Fibroblast of mammary gland (primary cell): ENCODE results near the gene DAAM1.

Experiments
- DNase-seq: peaks from one replicate; pipeline ENCODE4 v3.0.0-alpha.2; 2010; ENCODE audit warnings: low read depth
- H3K4me3 ChIP-seq: 2 replicates; pipeline ENCODE4 v1.5.1; 2011; ENCODE audit warnings: low read depth, mild to moderate bottlenecking, low read length, moderate library complexity; ENCODE audit not compliant: control insufficient read depth
- CTCF ChIP-seq: conservative IDR thresholded peaks from 2 replicates; pipeline ENCODE4 v1.5.1; 2011; ENCODE audit warnings: low read depth, low read length, inconsistent platforms; ENCODE audit not compliant: control insufficient read depth, insufficient read depth

Gene DAAM1

GRCh38 chr14:59308086-59308485 is 119.6 kb downstream of the DAAM1 start:
- TF ChIP-seq CTCF, result no peak
- H3K4me3 ChIP-seq, result no peak overlapping the region

GRCh38 chr14:59308673-59309072 is 120.2 kb downstream of the DAAM1 start:
- DNase-seq, result no peak
- TF ChIP-seq CTCF, result no peak

More at GRCh38 chr14:59308086-59308485, 119.6 kb downstream of the DAAM1 start:
- DNase-seq, result no peak

GRCh38 chr14:59309291-59309900 is 120.9 kb downstream of the DAAM1 start:
- no peak for DNase-seq
- H3K4me3 ChIP-seq, result no peak overlapping the region
- TF ChIP-seq CTCF, result no peak

More at GRCh38 chr14:59308673-59309072, 120.2 kb downstream of the DAAM1 start:
- no peak overlapping the region for H3K4me3 ChIP-seq

- no peak for TF ChIP-seq CTCF
- peak; percentile 25 for DNase-seq
- H3K4me3 ChIP-seq, result no peak overlapping the region
These were observed 122.2 kb downstream of the DAAM1 start for GRCh38 chr14:59310633-59311032.

GRCh38 chr14:59311723-59312122 is 123.3 kb downstream of the DAAM1 start:
- no peak overlapping the region for H3K4me3 ChIP-seq
- no peak for TF ChIP-seq CTCF
- DNase-seq, result no peak

- no peak for DNase-seq
- no peak overlapping the region for H3K4me3 ChIP-seq
- no peak for TF ChIP-seq CTCF
These were observed 124.7 kb downstream of the DAAM1 start for GRCh38 chr14:59313144-59313651.
